PFSK-1 (cell line): ENCODE results near the gene HOXA6.

Experiments
- FOXP2 ChIP-seq: optimal IDR thresholded peaks from 2 replicates; pipeline ENCODE3; 2011; ENCODE audit warnings: borderline replicate concordance, control low read depth, inconsistent platforms; ENCODE audit not compliant: insufficient read depth; ENCODE audit errors: extremely low read length, extremely low read depth
- POLR2AphosphoS5 ChIP-seq: IDR thresholded peaks from 2 replicates; pipeline ENCODE4 v1.6.1; 2012; ENCODE audit warnings: low read depth, mild to moderate bottlenecking, control low read depth, low read length, moderate library complexity
- SIN3A ChIP-seq: IDR thresholded peaks from 2 replicates; pipeline ENCODE4 v1.6.1; 2012; ENCODE audit warnings: mild to moderate bottlenecking, low read length, moderate library complexity, borderline replicate concordance; ENCODE audit not compliant: insufficient read depth
- TAF1 ChIP-seq: IDR thresholded peaks from 2 replicates; pipeline ENCODE4 v1.6.1; 2012; ENCODE audit warnings: low read length, control low read depth, borderline replicate concordance; ENCODE audit not compliant: insufficient read depth
- TF ChIP-seq, protein P1 (sequence below), 2 experiments: IDR thresholded peaks; 2 replicates each; pipeline versions ENCODE4 v1.6.1 to v1.8.0; 2011 to 2012; ENCODE audit warnings: low read depth in 2 of 2, low read length in 2 of 2, control low read depth in 1 of 2, inconsistent platforms in 1 of 2, mild to moderate bottlenecking in 1 of 2, moderate library complexity in 1 of 2; ENCODE audit not compliant: insufficient read depth in 1 of 2

HOXA6 gene

DNA sequence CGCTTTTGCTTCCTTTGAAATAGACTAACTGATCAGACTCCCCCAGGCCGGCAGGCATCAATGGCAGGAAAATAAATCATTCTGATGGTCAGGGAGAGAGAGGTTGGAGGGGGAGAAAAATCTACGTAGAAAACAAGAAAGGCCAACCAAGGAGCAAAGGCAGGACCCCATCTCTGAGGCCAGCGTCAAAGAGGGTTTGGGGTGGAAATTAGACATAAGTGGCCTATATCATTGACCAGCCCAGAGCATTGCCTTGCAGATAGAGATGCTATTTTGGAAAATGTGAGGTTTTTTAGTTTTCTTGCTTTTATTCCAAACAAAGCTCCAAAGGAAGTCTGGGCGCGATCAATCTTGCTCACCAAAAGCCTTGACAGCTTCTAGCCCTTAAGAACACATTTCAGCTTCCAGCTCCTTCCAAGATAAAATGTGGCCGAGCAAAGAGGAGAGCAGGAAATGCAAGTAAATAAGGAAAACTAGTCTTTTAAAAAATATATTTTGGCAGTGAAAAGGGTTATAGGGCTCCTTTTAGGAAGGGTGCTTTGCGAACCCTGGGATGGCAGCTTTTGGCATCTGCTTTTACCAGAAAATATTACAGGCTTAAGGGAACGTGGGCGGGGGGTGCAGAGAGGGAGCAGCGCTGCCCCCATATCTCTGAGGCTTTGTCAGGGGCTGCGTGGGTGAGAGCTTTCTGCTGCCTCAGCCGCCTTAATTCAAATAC, 43.1 kb downstream of the HOXA6 start:
- TF ChIP-seq POLR2AphosphoS5 (no peak), SIN3A (no peak), FOXP2 (no peak), TAF1 (no peak)
- TF ChIP-seq, protein P1, sequence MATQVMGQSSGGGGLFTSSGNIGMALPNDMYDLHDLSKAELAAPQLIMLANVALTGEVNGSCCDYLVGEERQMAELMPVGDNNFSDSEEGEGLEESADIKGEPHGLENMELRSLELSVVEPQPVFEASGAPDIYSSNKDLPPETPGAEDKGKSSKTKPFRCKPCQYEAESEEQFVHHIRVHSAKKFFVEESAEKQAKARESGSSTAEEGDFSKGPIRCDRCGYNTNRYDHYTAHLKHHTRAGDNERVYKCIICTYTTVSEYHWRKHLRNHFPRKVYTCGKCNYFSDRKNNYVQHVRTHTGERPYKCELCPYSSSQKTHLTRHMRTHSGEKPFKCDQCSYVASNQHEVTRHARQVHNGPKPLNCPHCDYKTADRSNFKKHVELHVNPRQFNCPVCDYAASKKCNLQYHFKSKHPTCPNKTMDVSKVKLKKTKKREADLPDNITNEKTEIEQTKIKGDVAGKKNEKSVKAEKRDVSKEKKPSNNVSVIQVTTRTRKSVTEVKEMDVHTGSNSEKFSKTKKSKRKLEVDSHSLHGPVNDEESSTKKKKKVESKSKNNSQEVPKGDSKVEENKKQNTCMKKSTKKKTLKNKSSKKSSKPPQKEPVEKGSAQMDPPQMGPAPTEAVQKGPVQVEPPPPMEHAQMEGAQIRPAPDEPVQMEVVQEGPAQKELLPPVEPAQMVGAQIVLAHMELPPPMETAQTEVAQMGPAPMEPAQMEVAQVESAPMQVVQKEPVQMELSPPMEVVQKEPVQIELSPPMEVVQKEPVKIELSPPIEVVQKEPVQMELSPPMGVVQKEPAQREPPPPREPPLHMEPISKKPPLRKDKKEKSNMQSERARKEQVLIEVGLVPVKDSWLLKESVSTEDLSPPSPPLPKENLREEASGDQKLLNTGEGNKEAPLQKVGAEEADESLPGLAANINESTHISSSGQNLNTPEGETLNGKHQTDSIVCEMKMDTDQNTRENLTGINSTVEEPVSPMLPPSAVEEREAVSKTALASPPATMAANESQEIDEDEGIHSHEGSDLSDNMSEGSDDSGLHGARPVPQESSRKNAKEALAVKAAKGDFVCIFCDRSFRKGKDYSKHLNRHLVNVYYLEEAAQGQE (IDR thresholded peaks at IDR 0.05; ENCODE audit: insufficient read depth in 1 of 2, low read depth in 2 of 2, low read length in 2 of 2): no peak

DNA sequence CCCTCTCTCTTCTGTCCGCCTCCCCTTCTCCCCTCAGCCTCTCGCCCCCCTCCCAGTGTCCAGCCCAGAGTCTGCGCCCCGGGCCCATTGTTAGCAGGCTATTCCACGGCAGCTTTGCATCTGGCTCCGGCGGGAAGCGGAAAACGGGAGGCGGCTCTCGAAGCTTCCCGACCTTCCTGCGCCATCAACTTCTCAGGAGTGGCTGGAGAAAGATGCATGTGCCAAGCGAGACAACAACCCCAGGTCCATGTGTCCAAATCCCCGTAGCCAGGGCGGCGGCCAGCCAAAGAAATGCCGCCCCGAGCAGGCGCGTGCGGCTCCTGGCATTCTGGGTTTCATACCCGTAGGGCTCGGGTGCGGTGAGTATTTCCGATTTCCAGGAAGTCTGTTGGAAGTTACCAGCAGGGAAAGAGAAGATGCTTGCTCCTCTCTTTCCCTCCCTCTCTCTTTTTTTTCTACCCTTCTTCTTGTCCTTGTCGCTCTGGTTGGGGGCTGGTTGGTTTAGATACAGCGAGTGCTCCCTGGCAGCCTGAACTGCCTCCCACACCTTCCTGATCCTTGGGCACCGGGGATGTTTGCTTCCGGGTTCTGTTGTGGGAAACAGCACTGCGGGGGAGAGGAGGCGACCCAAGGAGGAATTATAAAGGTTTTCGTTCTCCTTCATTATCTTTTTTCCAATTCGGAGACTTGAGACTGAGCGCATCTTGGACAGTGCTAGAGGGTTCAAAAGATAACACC, 43.9 kb downstream of the HOXA6 start:
- TF ChIP-seq SIN3A: no peak
- TF ChIP-seq, protein P1 (IDR thresholded peaks at IDR 0.05; ENCODE audit: insufficient read depth in 1 of 2, low read depth in 2 of 2, low read length in 2 of 2): no peak
- no peak for TF ChIP-seq TAF1
- no peak for TF ChIP-seq POLR2AphosphoS5
- TF ChIP-seq FOXP2: no peak

DNA sequence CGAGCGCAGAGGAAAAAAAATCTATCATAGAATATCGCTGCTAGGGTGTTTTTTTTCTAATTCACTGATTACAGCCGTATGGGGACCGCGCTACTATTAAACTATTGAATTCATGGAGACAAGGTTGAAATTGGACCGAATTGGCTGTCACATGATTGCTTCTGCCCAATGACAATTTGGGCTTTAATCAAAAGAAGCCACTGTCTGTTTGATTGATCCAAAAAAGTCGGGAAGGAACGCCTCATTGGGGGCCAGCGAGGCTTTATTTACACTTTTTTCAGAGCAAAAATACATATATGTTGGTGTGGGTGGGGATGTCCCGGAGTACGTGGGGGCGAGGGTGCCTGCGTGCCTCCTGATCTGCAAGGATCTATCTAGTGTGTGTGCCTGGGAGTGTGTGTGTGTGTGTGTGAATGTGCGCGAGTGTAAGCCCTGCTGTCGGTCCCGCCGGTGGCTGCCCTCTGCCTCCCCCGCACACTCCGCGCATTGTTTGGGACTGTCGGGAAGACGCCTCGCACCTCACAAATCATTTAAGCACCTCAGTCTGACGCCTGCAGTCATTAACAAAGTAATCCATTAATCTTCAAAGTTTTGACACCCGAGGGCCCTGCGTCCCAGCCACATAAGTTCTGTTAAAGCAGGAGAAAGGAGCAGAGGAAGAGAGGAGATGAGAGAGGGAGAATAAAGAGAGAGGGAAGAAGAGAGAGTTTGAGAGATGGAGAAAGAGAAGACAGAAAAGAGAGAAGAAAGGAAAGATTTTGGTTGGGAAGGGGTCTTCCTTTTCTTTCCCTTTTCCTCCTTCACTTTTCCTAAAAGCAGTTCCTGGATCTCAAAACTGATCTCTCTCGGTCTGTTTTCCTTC, 44.8 kb downstream of the HOXA6 start, which contains the start of gene HOXA2:
HOXA2 (minus strand) TSS at position 103 of the 862 bp plus-strand sequence. CDS start 183 bp downstream, outside the sequence.
- TF ChIP-seq TAF1: no peak
- TF ChIP-seq POLR2AphosphoS5: no peak
- no peak for TF ChIP-seq SIN3A
- no peak for TF ChIP-seq FOXP2
- TF ChIP-seq, protein P1 (IDR thresholded peaks at IDR 0.05; ENCODE audit: insufficient read depth in 1 of 2, low read depth in 2 of 2, low read length in 2 of 2): no peak

DNA sequence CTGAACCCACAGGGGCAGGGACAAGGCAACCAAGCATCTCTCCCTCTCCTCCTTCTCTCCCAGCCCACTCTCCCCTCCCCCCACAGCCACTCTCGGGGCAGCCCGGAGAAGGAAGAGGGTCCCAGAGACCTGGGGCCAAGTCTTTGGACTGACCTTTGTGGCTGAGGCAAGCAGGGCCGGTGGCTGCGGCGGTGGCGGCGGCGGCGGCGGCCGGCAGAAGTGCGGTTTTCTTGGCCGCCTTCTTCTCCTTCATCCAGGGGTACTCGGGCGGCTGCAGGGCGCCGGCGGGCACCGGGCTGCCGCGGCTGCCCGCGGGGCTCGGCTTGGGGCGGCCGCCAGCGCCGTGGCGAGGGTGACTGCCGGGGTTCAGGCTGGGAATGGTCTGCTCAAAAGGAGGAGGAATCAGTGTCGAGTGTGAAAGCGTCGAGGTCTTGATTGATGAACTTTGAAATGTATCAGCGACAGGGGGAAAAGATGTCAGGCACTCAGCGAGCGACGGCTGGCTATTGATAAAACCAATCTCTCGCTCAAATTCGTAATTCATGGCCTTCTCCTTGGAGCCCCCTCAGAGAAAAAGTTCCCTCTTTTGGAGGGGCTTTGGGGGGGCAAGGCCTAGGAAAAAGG, 45.5 kb downstream of the HOXA6 start:
- TF ChIP-seq FOXP2: no peak
- no peak for TF ChIP-seq POLR2AphosphoS5
- TF ChIP-seq TAF1: no peak
- TF ChIP-seq SIN3A: no peak
- TF ChIP-seq, protein P1 (IDR thresholded peaks at IDR 0.05; ENCODE audit: insufficient read depth in 1 of 2, low read depth in 2 of 2, low read length in 2 of 2): no peak
